Anterior cingulate cortex (tissue), 58 donors: ENCODE results near the gene HIGD1C.
"Not testable (repeated sequence)": the region's sequence is repeated elsewhere in the genome, so short reads cannot be mapped to it uniquely, and the experiment has no call there.

ENCODE experiments used
- DNase-seq, 58 donors: peaks; one replicate each; lab custom pipeline; 2025; lab: John Stamatoyannopoulos, UW

The HIGD1C gene

DNA sequence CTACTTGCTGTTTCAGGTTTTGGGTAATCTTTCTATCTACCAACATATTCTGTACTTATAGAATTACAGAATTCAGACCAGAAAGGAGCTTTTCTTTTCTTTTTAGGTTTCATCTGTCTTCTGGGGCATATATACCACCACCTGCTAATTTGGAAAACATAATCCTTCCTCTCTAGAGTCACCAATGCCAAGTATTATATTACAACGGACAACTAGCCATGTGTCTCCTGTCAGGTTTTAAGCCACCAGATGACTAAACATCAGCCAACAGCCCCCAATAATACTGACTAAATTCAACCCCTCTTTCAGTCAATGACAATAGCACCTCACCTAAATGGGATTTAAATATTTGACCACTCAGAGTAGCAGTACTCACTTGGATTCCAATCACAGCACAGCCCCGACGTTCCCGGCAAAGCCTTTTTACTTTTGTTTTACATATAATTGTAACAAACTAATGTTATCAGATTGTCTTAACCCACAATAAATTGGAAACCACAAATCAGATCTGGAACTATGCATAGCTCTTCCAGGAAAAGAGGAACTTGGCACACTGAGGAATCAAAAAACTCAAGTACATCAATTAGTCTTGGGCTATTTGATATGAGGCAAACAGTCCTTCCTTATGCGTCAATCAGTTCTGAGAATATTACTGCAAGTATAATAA is 60.4 kb downstream of the HIGD1C start:
- DNase-seq, result no peak

DNA sequence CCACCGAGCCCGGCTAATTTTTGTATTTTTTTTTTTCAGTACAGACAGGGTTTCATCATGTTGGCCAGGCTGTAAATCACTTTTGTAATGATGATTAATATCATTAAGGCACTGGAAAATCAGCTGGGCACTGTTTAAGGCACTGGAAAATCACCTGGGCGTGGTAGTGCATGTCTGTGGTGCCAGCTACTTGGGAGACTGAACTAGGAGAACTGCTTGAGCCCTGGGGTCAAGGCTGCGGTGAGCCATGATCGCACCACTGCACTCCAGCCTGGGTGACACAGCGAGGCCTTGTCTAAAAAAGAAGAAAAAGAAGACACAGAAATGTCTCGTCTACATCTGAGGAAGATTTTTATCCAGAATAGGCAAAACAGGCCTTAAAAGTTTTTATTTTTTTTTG is 61.1 kb downstream of the HIGD1C start:
- no peak for DNase-seq

GRCh38 chr12:51014467-51014866 is 62.1 kb downstream of the HIGD1C start:
- not testable (repeated sequence) for DNase-seq

DNA sequence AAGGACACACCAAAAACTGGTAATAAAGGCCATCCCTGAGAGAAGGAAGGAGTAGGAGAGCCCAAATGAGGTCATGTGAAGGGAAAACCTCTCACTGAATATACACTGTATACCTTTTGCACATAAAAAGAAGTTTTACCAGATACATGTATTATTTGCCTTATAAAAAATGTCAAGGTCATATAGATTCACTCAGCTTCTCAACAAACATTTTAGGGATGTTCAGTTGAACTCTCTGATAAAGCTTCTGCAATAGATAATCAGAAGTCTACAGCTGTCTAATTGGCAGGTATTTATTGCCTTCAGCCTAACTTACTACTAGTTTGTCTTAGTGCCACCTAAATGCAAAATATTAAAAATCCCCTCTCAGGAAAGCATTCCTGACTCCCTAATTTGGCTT is 65.1 kb downstream of the HIGD1C start:
- DNase-seq, result no peak

DNA sequence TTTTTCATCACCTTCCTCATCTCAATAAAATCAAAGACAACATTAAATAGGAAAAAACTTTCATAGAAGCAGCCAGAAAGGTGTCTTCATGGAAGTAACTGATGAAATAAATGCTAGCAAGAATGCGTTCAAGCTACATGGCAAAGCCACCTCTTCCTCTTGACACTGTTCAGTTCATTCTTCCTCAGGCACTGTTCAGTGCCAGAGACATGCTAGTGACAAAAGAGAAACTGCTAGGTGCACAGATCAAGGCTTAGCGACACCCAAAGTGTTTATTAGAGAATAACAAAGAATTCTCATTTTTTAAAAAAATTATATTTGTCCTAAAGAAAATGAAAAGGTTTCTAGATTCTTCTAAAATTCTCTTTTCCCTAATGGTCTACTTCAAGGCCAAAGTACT is 66.6 kb downstream of the HIGD1C start:
- DNase-seq, result no peak

DNA sequence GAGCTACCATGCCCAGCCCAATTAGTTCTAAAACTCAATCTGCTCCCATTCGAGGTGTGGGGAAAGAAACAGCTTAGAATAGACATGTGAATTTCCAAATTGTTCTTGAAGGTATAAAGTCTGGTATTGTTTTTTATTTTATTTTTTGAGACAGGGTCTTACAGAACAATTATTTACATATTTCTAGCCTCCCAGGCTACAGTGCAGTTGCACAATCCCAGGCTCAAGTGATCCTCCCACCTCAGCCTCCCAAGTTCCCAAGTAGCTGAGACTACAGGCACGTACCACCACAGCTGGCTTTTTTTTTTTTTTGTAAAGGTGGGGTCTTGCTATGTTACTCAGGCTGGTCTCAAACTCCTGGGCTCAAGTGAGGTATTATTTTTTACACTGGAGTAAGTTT is 67.6 kb downstream of the HIGD1C start:
- DNase-seq, result no peak
